Subcutaneous abdominal adipose tissue (tissue), 5 donors: ENCODE data around the gene INSM1.

ENCODE experiments used
- H3K27ac ChIP-seq: one replicate; pipeline ENCODE4 v1.7.0; 2013; ENCODE audit warnings: low read depth, mild to moderate bottlenecking, inconsistent platforms, low read length, moderate library complexity
- H3K27me3 ChIP-seq, 5 donors: one replicate each; pipeline ENCODE4 v1.7.0; 2013; ENCODE audit warnings: low read length in 5 of 5, inconsistent platforms in 1 of 5; ENCODE audit not compliant: control insufficient read depth in 5 of 5, insufficient read depth in 4 of 5
- H3K36me3 ChIP-seq, 5 donors: one replicate each; pipeline ENCODE4 v1.7.0; 2013; ENCODE audit warnings: low read length in 5 of 5; ENCODE audit not compliant: control insufficient read depth in 5 of 5, insufficient read depth in 5 of 5
- H3K4me1 ChIP-seq, 5 donors: one replicate each; pipeline ENCODE4 v1.7.0; 2013; ENCODE audit warnings: low read length in 5 of 5, mild to moderate bottlenecking in 3 of 5, moderate library complexity in 1 of 5; ENCODE audit not compliant: control insufficient read depth in 5 of 5, insufficient read depth in 5 of 5
- H3K4me3 ChIP-seq, 5 donors: one replicate each; pipeline ENCODE4 v1.7.0; 2013; ENCODE audit warnings: low read length in 5 of 5, low read depth in 1 of 5
- H3K9ac ChIP-seq, 5 donors: one replicate each; pipeline ENCODE4 v1.7.0; 2013; ENCODE audit warnings: low read length in 5 of 5, mild to moderate bottlenecking in 4 of 5, moderate library complexity in 3 of 5
- H3K9me3 ChIP-seq, 5 donors: one replicate each; pipeline ENCODE4 v1.7.0; 2013; ENCODE audit warnings: low read length in 5 of 5; ENCODE audit not compliant: control insufficient read depth in 5 of 5
- donor health status: healthy.
- donor health status: healthy.
- donor health status: healthy.
- donor health status: healthy.
- donor health status: healthy.

Gene INSM1

DNA sequence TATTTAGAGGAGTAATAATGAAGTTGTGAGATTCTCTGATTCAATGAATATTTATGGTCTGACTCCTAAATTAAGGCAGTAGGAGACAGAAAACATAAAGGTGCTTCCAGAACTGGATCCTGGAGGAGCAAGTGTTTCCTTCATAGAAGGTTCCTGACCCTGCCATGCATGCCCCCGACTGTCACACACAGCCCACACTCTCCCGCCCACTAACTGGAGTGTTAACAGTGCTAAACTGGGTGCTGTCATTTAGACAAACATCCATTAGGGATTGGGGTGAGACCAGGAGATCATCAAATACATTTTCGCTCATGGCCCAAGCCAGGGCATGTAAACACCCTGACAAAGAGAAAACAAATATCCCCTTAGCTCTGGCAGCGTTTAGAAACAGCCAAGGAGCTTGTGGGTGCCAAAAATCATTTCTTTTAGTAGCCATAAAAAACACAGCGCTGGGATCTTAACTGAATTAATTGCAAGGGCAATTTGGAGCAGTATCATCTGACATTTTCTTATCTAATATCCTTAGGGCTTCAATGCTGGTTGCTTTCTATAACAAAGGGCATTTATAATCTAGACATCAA lies 46.8 kb downstream of the INSM1 start:
- Histone ChIP-seq H3K4me3 (no peak overlapping the region), H3K36me3 (peaks cover 0 to 24% (median 19%) of the 10 kb centered on the region in 5 donors), H3K9me3 (no peaks in the 10 kb centered on the region), H3K9ac (no peak overlapping the region), H3K27ac (no peak overlapping the region), H3K27me3 (no peaks in the 10 kb centered on the region), H3K4me1 (peaks cover 0 to 4% (median 0%) of the 10 kb centered on the region in 5 donors)

GRCh38 chr20:20415321-20415720 lies 47.4 kb downstream of the INSM1 start:
- no peaks in the 10 kb centered on the region for H3K9me3 ChIP-seq
- H3K27ac ChIP-seq, result no peak overlapping the region
- no peaks in the 10 kb centered on the region for H3K27me3 ChIP-seq
- no peak overlapping the region for H3K4me3 ChIP-seq
- no peak overlapping the region for H3K9ac ChIP-seq
- H3K4me1 ChIP-seq, result peaks cover 0 to 4% (median 0%) of the 10 kb centered on the region in 5 donors
- peaks cover 0 to 24% (median 19%) of the 10 kb centered on the region in 5 donors for H3K36me3 ChIP-seq

DNA sequence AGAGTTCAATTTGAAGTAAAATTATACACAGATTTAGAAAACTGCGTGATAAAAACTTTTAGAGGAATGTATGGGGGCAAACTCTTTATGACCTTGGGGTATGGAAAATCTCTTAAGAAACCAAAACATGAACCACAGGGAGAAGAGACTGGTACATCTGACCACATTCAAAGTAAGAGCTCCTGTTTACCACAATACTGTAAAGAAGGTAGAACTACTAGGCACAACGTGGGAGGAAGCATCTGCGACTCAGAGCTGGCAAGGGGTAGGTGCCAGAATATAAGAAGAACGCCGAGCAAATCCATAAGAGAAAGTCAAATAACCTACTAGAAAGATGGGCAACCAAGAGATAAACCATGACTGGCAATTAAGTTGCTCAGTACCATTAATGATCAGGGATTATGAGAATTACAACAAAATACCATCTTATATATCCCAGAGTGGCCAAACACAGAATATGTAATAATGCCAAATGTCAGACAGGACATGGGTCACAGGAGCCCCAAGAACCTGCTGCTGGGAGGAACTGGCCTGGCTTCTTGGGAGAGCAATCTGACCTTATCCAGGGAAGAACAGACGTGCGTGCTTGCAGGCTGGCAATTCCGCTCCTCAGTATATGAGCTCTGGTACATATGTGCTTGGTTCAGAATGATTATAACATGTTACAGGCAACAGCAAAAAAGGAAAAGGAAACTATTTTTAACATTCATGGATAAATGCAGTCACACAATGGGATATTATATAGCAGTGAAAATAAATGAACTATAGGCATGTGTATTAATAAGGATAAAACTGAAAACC lies 50.2 kb downstream of the INSM1 start:
- no peaks in the 10 kb centered on the region for H3K27me3 ChIP-seq
- no peak overlapping the region for H3K9ac ChIP-seq
- H3K36me3 ChIP-seq, result peaks cover 0 to 30% (median 18%) of the 10 kb centered on the region in 5 donors

More for the DNA sequence above, 50.2 kb downstream of the INSM1 start:
- H3K9me3 ChIP-seq, result no peaks in the 10 kb centered on the region
- H3K4me3 ChIP-seq, result no peak overlapping the region
- no peaks in the 10 kb centered on the region for H3K4me1 ChIP-seq
- H3K27ac ChIP-seq, result no peak overlapping the region
